HG02852 (cell line): ENCODE data around the gene KRTAP10-4.
"Not testable (repeated sequence)": the region's sequence is repeated elsewhere in the genome, so short reads cannot be mapped to it uniquely, and the experiment has no call there.

Experiments used
- ATAC-seq: cut with Tn5 transposase; IDR thresholded peaks from one replicate; pipeline ENCODE4 v1.9.1; 2021; ENCODE audit warnings: mild to moderate bottlenecking, moderate library complexity; ENCODE audit not compliant: unreplicated experiment

Gene KRTAP10-4

GRCh38 chr21:44578371-44579055 lies 5.0 kb downstream of the KRTAP10-4 start:
- no peak for ATAC-seq

- no peak for ATAC-seq
Observed at GRCh38 chr21:44579056-44579832, 5.7 kb downstream of the KRTAP10-4 start.

GRCh38 chr21:44579833-44580144 lies 6.3 kb downstream of the KRTAP10-4 start:
- no peak for ATAC-seq

- ATAC-seq, result not testable (repeated sequence)
Observed at GRCh38 chr21:44580231-44580821, 6.8 kb downstream of the KRTAP10-4 start, which contains the start of gene KRTAP10-5. KRTAP10-5 (minus strand) TSS chr21:44580604; CDS start chr21:44580578, 26 bp downstream.

GRCh38 chr21:44581158-44581557 lies 7.6 kb downstream of the KRTAP10-4 start:
- ATAC-seq, result no peak

- ATAC-seq, result no peak
Observed at GRCh38 chr21:44582055-44582454, 8.5 kb downstream of the KRTAP10-4 start.

GRCh38 chr21:44583089-44583799 lies 9.7 kb downstream of the KRTAP10-4 start:
- ATAC-seq, result no peak

- ATAC-seq, result no peak
Observed at GRCh38 chr21:44583800-44584147, 10.2 kb downstream of the KRTAP10-4 start.

GRCh38 chr21:44585892-44586291 lies 12.4 kb downstream of the KRTAP10-4 start:
- no peak for ATAC-seq

- ATAC-seq, result no peak
Observed at GRCh38 chr21:44589094-44589493, 15.6 kb downstream of the KRTAP10-4 start.

GRCh38 chr21:44589586-44590305 lies 16.2 kb downstream of the KRTAP10-4 start:
- ATAC-seq, result no peak

GRCh38 chr21:44590311-44590721 lies 16.8 kb downstream of the KRTAP10-4 start:
- no peak for ATAC-seq

GRCh38 chr21:44590897-44591800 lies 17.6 kb downstream of the KRTAP10-4 start:
- not testable (repeated sequence) for ATAC-seq

- ATAC-seq, result not testable (repeated sequence)
Observed at GRCh38 chr21:44591801-44592130, 18.2 kb downstream of the KRTAP10-4 start.

GRCh38 chr21:44592446-44593311 lies 19.1 kb downstream of the KRTAP10-4 start, which contains the start of gene KRTAP10-6:
KRTAP10-6 (minus strand) TSS chr21:44592505; CDS start chr21:44592484, 21 bp downstream.
- no peak for ATAC-seq

- no peak for ATAC-seq
Observed at GRCh38 chr21:44593598-44594405, 20.3 kb downstream of the KRTAP10-4 start.

GRCh38 chr21:44594406-44594916 lies 20.9 kb downstream of the KRTAP10-4 start:
- no peak for ATAC-seq

GRCh38 chr21:44595524-44595923 lies 22.0 kb downstream of the KRTAP10-4 start:
- ATAC-seq, result no peak
